ENCODE data around the gene CHSY3.

DNA sequence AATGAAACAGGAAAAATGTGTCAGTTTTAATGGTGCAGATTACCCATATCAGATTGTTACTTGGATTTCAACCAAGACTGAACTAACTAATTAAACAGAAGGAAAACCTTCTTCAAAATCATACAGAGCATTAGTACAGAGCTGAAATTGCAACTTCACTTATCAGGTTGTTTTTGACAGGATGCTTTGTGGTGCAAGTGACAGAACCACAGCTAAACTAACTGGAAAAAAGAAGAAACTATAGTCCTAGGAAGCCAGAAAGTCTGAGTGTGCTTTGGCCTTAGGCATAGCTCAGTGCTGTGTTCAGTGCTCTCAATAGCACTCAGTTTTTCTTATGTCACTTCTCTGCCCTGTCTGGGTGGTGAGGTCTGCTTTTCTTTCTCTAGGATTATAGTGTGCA is 267.4 kb downstream of the CHSY3 start:
- TF ChIP-seq, protein P1, sequence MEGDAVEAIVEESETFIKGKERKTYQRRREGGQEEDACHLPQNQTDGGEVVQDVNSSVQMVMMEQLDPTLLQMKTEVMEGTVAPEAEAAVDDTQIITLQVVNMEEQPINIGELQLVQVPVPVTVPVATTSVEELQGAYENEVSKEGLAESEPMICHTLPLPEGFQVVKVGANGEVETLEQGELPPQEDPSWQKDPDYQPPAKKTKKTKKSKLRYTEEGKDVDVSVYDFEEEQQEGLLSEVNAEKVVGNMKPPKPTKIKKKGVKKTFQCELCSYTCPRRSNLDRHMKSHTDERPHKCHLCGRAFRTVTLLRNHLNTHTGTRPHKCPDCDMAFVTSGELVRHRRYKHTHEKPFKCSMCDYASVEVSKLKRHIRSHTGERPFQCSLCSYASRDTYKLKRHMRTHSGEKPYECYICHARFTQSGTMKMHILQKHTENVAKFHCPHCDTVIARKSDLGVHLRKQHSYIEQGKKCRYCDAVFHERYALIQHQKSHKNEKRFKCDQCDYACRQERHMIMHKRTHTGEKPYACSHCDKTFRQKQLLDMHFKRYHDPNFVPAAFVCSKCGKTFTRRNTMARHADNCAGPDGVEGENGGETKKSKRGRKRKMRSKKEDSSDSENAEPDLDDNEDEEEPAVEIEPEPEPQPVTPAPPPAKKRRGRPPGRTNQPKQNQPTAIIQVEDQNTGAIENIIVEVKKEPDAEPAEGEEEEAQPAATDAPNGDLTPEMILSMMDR (IDR thresholded peaks at IDR 0.05) = no peak
- TF ChIP-seq POLR2A (IDR thresholded peaks at IDR 0.05) = no peak
